HG03442 (cell line): ENCODE results near the gene MUC12.
A peak's percentile ranks its signal among the peaks of the same experiment; 100 is the strongest.
"Not testable (repeated sequence)": the region's sequence is repeated elsewhere in the genome, so short reads cannot be mapped to it uniquely, and the experiment has no call there.

ENCODE experiments used
- ATAC-seq: cut with Tn5 transposase; IDR thresholded peaks from one replicate; pipeline ENCODE4 v1.9.1; 2021; ENCODE audit warnings: mild to moderate bottlenecking, moderate library complexity; ENCODE audit not compliant: unreplicated experiment

MUC12 gene

DNA sequence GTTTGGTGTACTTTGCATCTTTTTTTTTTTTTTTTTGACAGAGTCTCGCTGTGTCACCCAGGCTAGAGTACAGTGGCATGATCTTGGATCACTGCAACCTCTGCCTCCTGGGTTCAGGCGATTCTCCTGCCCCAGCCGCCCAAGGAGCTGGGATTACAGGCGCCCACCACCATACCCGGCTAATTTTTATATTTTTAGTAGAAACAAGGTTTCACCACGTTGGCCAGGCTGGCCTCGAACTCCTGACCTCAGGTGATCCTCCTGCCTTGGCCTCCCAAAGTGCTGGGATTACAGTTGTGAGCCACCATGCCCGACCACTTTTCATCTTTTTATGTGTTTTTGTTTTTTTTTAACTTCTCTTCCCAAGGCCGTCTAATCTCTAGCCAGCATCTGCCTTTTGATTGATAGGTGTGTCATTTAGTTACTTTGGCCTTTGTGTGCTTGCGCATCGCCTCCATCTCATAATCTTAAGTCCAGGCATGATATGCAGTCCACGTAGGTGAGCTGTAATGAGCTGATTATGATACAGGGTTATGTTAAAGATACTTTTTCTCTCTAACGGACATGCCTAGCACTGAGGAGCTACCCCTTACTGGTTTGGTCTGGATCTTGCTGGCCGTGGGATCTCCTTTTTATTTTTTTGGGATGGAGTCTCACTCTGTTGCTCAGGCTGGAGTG, 15.0 kb downstream of the MUC12 start:
- not testable (repeated sequence) for ATAC-seq

DNA sequence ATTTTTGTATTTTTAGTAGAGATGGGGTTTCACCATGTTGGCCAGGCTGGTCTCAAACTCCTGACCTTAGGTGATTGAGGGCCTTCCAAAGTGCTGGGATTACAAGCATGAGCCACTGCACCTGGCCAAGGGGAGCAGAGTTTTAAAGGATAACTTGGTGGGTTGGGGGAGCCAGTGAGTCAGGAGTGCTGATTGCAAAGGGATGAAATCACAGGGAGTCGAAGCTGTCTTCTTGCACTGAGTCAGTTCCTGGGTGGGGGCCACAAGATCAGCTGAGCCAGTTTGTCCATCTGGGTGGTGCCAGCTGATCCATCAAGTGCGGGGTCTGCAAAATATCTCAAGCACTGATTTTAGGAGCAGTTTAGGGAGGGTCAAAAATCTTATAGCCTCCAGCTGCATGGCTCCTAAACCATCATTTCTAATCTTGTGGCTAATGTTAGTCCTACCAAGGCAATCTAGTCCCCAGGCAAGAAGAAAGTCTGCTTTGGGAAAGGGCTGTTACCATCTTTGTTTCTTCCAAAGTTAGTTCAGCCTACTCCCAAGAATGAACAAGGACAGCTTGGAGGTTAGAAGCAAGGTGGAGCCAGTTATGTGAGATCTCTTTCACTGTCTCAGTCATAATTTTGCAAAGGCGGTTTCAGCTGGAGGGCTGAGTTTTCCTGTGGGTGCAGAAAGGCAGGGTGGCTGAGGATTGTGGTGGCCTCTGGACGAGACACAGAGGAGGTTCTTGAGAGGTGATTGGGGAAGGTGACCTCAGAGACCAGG, 15.8 kb downstream of the MUC12 start:
- ATAC-seq, result not testable (repeated sequence)

DNA sequence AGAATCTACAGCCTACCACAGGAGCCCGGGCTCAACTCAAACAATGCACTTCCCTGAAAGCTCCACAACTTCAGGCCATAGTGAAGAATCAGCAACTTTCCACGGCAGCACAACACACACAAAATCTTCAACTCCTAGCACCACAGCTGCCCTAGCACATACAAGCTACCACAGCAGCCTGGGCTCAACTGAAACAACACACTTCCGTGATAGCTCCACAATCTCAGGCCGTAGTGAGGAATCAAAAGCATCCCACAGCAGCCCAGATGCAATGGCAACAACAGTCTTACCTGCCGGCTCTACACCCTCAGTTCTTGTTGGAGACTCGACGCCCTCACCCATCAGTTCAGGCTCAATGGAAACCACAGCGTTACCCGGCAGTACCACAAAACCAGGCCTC, 22.3 kb downstream of the MUC12 start:
- no peak for ATAC-seq

DNA sequence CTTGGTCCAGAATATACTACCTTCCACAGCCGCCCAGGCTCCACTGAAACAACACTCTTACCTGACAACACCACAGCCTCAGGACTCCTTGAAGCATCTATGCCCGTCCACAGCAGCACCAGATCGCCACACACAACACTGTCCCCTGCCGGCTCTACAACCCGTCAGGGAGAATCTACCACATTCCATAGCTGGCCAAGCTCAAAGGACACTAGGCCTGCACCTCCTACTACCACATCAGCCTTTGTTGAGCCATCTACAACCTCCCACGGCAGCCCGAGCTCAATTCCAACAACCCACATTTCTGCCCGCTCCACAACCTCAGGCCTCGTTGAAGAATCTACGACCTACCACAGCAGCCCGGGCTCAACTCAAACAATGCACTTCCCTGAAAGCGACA, 22.9 kb downstream of the MUC12 start:
- ATAC-seq, result not testable (repeated sequence)

DNA sequence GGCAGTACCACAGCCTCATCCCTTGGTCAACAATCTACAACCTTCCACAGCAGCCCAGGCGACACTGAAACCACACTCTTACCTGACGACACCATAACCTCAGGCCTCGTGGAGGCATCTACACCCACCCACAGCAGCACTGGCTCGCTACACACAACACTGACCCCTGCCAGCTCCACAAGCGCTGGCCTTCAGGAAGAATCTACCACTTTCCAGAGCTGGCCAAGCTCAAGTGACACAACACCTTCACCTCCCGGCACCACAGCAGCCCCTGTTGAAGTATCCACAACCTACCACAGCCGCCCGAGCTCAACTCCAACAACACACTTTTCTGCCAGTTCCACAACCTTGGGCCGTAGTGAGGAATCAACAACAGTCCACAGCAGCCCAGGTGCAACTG, 25.3 kb downstream of the MUC12 start:
- not testable (repeated sequence) for ATAC-seq

DNA sequence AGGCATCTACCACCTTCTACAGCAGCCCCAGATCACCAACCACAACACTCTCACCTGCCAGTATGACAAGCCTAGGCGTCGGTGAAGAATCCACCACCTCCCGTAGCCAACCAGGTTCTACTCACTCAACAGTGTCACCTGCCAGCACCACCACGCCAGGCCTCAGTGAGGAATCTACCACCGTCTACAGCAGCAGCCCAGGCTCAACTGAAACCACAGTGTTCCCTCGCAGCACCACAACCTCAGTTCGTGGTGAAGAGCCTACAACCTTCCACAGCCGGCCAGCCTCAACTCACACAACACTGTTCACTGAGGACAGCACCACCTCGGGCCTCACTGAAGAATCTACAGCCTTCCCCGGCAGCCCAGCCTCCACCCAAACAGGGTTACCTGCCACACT, 29.2 kb downstream of the MUC12 start:
- not testable (repeated sequence) for ATAC-seq

DNA sequence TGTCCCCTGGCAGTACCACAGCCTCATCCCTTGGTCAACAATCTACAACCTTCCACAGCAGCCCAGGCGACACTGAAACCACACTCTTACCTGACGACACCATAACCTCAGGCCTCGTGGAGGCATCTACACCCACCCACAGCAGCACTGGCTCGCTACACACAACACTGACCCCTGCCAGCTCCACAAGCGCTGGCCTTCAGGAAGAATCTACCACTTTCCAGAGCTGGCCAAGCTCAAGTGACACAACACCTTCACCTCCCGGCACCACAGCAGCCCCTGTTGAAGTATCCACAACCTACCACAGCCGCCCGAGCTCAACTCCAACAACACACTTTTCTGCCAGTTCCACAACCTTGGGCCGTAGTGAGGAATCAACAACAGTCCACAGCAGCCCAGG, 30.0 kb downstream of the MUC12 start:
- not testable (repeated sequence) for ATAC-seq

DNA sequence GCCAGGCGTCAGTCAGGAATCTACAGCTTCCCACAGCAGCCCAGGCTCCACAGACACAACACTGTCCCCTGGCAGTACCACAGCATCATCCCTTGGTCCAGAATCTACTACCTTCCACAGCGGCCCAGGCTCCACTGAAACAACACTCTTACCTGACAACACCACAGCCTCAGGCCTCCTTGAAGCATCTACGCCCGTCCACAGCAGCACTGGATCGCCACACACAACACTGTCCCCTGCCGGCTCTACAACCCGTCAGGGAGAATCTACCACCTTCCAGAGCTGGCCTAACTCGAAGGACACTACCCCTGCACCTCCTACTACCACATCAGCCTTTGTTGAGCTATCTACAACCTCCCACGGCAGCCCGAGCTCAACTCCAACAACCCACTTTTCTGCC, 30.7 kb downstream of the MUC12 start:
- ATAC-seq, result not testable (repeated sequence)

DNA sequence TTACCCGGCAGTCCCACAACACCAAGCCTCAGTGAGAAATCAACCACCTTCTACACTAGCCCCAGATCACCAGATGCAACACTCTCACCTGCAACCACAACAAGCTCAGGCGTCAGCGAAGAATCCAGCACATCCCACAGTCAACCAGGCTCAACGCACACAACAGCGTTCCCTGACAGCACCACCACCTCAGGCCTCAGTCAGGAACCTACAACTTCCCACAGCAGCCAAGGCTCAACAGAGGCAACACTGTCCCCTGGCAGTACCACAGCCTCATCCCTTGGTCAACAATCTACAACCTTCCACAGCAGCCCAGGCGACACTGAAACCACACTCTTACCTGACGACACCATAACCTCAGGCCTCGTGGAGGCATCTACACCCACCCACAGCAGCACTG, 33.0 kb downstream of the MUC12 start:
- not testable (repeated sequence) for ATAC-seq

DNA sequence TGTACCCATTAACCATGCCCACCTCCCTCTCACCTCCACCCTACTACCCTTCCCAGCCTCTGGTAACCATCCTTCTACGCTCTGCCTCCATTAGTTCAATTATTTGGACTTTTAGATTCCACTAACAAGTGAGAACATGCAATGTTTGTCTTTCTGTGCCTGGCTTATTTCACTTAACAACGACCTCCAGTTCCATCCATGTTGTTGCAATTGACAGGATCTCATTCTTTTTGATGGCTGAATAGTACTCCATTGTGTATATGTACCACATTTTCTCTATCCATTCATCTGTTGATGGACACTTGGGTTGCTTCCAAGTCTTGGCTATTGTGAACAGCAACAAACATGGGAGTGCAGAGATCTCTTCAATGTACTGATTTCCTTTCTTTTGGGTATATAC, 38.0 kb downstream of the MUC12 start:
- ATAC-seq, result not testable (repeated sequence)

DNA sequence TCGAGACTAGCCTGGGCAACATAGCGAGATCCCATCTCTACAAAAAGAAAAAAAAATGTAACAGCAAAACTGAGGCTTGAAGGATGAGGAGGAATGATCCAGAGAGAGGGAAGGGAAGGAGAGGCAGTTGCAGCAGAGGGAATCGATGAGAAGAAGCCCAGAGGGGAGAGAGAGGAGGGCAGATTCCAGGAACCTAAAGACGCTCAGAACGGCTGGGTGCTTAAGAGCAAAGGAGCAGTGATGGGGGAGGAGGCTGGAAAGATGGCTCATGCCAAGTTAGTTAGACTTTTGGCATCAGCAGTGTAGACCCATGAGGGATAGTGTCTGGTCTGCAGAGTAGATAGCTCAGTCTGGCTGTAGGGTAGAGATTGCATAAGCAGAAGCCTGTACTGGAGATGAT, 40.3 kb downstream of the MUC12 start:
- no peak for ATAC-seq

DNA sequence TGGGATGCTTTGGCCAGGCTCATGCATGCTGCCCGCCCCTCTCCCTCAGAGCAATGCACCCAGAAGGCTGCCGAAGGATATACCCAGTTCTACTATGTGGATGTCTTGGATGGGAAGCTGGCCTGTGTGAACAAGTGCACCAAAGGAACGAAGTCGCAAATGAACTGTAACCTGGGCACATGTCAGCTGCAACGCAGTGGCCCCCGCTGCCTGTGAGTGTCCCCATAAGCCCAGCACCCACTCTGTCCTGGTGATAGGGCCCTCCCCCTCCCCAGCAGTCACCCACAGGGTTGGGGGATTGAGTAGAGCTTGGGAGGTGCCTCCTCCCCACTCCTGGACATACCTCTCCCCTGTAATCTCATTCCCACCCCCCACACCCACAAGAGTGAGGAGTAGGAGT, 43.6 kb downstream of the MUC12 start:
- no peak for ATAC-seq

DNA sequence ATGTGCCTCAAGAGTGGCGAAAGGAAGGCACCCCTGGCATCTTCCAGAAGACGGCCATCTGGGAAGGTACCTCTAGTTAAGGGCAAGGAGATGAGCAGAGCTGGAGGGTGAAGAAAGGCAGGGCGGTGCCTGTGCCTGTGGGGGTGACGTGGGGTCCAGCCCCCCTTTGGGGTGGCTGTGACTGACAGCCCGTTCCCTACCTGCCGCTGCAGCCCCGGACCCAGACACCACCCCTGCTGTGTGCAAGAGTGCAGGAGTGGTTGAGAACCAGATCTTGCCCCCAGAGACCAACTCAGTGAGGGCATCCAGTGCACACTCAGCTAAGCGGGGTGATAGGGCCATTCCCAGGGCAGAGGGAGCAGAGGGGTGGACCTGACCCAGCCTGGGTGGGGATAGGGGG, 46.3 kb downstream of the MUC12 start:
- ATAC-seq, result no peak

DNA sequence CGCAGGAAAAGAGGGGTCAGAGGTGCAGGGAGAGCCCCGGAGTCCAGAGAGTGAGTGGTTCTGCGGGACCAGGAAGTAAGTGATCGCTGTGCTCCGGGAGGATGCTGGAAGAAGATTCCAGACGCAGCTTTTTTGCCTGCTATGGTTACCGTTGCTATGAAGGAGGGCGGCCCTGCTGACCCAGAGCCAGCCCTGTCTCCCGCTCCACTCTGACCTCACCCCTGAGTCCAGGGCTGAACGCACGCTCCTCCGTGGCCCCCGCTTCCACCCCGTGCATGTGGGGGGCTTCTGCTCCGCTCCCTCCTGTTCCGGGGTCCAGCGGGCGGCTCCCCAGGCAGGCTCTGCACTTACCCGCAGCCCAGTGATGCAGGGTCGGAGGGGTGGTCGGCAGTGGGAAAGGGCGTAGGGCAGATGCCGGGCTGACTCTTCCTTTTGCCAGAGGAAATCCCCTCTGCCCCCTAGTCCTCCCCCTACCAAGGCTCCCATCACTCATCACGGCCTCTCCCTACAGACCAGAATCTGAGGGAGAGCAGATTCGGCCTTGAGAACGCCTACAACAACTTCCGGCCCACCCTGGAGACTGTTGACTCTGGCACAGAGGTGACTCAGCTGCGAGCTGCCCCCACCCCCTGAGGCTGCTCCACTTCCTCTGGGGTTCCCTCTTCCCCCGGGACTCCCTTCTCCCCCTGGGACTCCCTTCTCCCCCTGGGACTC, 47.9 kb downstream of the MUC12 start:
- peak; percentile 73 for ATAC-seq

DNA sequence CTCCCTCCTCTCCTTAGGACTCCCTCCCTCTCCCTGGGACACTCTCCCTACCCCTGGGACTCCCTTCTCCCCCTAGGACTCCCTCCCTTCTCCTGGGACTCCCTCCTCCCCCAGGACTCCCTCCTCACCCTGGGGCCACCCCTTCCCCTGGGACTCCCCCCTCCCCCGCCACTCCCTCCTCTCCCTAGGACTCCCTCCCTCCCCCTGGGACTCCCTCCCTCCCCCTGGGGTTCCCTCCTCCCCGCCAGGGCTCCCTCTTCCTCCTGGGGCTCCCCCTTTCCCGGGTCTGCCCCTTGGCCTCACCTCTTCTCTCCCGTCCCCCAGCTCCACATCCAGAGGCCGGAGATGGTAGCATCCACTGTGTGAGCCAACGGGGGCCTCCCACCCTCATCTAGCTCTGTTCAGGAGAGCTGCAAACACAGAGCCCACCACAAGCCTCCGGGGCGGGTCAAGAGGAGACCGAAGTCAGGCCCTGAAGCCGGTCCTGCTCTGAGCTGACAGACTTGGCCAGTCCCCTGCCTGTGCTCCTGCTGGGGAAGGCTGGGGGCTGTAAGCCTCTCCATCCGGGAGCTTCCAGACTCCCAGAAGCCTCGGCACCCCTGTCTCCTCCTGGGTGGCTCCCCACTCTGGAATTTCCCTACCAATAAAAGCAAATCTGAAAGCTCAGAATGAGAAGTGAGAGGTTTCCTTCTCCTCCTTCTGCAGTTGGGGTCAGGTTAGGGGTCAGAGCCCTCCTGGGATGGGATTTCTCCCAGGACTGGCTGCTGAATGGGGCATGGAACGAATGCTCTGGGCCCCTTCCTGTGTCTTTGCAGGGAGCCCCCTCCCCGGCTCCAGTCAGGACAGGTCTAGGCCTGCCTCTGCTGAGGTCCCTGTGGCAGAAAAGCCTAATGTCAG, 49.2 kb downstream of the MUC12 start:
- ATAC-seq, result no peak

DNA sequence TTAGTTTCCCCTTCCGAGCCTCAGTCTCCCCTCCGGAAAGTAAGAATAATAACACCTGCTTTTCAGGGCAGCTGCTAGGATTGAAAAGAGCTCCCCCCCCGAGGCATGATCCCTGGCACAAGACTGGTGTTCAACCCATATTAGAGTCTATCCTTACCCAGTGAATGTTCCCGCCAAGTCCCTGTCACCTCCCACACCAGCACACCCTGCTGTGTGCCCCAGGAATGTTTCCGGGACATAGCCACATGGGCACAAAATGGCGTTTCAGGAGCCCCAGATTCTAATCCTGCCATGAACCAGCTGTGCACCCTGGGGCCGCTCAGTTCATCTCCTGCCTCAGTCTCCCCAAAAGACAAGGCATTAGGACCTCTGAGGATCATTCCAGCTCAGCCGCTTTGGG, 51.1 kb downstream of the MUC12 start:
- ATAC-seq, result no peak

DNA sequence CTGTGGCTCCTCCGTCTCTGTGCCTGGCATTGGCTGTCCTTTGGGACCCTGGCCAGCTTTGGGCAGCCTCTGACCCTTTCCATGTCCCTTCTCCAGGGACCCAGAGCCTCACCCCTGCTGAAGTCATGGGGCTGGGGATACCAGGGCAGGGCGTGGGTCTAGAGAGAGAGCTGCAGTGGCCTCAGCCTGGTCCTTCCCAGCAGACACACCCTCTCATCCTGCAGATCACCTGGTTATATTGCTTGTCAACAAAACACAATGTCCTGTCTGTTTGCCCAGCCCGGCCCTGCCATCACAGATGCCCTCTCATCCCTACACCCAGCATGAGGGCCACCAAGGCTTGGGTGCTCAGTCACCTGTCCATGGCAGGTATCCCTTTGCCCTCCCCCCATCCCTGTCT, 52.3 kb downstream of the MUC12 start:
- no peak for ATAC-seq

DNA sequence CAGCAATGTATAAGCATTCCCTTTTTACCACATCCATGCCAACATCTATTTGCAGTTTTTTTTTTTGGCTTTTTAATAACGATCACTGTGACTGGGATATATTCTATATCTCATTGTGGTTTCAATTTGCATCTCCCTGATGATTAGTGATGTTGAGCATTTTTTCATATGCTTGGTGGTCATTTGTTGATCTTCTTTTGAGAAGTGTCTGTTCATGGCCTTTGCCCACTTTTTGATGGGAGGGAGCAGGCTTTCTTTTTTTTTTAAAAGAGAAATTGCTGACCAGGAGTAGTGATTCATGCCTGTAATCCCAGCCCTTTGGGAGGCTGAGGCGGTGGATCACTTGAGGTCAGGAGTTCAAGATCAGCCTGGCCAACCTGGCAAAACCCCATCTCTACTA, 54.5 kb downstream of the MUC12 start:
- no peak for ATAC-seq

DNA sequence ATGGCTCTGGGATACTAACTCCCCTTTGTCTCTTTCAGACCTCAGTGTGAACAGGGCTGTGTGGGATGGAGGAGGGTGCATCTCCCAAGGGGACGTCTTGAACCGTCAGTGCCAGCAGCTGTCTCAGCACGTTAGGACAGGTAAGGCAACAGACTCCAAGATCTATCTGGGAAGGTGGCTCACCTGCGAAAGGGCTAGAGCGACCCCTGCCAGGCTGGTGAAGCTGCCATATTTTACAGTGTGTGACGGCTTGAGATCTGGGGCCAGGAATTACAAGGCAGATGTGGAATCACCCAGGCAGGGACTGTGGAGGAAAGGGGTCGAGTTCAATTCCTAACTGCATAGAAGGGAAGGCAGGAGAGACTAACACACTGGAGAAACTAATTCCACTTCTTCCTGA, 61.7 kb downstream of the MUC12 start:
- no peak for ATAC-seq

DNA sequence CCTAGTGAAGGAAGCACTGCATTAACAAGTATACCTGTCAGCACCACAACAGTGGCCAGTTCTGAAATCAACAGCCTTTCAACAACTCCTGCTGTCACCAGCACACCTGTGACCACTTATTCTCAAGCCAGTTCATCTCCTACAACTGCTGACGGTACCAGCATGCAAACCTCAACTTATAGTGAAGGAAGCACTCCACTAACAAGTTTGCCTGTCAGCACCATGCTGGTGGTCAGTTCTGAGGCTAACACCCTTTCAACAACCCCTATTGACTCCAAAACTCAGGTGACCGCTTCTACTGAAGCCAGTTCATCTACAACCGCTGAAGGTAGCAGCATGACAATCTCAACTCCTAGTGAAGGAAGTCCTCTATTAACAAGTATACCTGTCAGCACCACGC, 66.6 kb downstream of the MUC12 start:
- no peak for ATAC-seq

DNA sequence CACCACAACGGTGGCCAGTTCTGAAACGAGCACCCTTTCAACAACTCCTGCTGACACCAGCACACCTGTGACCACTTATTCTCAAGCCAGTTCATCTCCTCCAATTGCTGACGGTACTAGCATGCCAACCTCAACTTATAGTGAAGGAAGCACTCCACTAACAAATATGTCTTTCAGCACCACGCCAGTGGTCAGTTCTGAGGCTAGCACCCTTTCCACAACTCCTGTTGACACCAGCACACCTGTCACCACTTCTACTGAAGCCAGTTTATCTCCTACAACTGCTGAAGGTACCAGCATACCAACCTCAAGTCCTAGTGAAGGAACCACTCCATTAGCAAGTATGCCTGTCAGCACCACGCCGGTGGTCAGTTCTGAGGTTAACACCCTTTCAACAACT, 71.9 kb downstream of the MUC12 start:
- ATAC-seq, result not testable (repeated sequence)
